T1000 (cell line): ENCODE data around the gene RIGI.
A peak's percentile ranks its signal among the peaks of the same experiment; 100 is the strongest.
"Not testable (repeated sequence)": the region's sequence is repeated elsewhere in the genome, so short reads cannot be mapped to it uniquely, and the experiment has no call there.

Source experiments
- DNase-seq: peaks from one replicate; lab custom pipeline; 2025; ENCODE audit warnings: mixed read lengths; lab: John Stamatoyannopoulos, UW

The RIGI gene

GRCh38 chr9:32526041-32526706, at the start of gene RIGI:
Gene RIGI, minus strand, starts transcription at chr9:32526196. Its CDS starts 30 bp downstream, at chr9:32526166.
- peak; percentile 73 for DNase-seq

- no peak for DNase-seq
Observed at GRCh38 chr9:32574858-32575257, 48.9 kb upstream of the RIGI start.

- DNase-seq = no peak
Observed at GRCh38 chr9:32573821-32574220, 47.8 kb upstream of the RIGI start.

GRCh38 chr9:32572900-32573523, 47.0 kb upstream of the RIGI start, which contains the start of gene NDUFB6:
Gene NDUFB6, minus strand, starts transcription at chr9:32573159. Its CDS starts 99 bp downstream, at chr9:32573060.
- peak; percentile 43 for DNase-seq

DNA sequence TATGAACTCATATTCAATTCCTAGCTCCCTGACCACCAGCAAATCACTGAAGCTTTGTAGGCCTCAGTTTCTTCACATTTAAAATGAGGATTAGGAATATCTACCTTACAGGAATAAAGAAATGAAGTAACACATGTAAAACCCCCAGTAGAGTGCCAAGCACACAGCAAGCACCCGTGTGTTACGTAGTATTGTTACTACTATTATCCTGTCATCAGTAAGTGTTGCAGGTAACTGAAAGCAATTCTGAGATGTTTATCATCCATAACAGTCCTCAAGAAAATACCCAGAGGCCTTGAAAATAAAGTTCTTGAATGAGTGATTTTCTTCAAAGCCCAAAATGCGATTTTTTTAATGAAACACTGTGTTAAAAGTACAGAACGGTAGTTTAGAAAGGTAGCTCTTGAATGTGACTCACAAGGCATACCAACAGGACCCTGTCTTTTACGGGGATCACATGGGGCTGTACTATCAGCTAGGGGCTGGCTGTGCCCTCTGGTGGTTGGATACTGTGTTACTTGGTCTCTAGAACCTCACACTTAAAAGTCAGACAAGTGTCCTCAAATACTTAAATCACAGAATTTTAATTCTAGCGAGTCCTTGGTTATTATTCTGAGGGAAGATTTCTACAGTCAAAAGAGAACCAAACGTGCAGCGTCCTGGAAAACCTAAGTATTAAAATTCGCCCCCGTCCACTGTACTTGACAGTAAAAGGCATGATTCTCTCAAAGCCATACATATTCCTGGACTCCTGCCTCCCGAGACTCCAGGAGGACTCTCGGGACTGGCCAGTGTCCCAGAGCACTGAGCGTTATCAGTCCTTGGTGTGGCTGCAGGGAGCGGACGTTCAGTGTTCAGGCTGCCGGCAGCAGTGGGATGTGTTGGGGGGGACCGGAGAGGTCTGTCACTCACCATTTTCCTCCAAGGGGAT, 46.2 kb upstream of the RIGI start:
- no peak for DNase-seq

DNA sequence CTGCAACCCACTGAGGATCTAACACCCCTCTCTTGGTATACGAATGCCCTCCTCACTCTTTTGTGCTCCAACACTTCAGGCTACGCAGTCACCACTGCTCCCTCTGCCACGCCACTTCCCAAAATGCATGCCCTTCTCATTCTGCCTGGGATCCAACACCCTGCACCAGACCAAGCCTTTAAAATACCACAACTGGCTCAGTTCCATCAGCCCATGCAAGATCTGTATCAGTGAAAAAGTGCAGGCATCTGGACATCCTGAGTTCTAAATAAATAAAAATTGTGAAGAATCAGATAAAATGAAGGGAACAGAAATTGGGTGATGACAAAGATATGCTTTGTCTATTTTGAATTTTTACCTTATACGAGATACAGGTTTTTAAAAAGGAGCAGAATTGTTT, 44.3 kb upstream of the RIGI start:
- no peak for DNase-seq

- no peak for DNase-seq
Observed at GRCh38 chr9:32566770-32567169, 40.8 kb upstream of the RIGI start.

DNA sequence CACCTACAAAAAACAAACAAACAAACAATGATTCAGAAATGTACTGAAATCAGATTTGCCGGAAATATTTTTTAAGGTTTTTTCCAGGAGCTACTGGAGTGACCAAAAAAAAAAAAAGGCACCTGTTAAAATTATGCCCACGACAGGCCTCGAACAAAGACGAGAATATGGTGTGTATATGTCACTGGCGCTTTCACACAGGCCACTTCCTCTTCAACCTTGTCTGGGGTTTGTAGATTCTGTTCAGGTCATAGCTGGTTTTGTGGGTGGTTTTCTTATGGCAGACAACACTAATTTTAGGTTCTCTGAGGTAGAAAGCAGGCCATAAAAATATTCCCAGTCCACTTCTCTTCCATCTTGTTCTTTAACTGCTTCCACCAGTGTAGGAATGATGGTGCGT, 40.0 kb upstream of the RIGI start:
- no peak for DNase-seq

DNA sequence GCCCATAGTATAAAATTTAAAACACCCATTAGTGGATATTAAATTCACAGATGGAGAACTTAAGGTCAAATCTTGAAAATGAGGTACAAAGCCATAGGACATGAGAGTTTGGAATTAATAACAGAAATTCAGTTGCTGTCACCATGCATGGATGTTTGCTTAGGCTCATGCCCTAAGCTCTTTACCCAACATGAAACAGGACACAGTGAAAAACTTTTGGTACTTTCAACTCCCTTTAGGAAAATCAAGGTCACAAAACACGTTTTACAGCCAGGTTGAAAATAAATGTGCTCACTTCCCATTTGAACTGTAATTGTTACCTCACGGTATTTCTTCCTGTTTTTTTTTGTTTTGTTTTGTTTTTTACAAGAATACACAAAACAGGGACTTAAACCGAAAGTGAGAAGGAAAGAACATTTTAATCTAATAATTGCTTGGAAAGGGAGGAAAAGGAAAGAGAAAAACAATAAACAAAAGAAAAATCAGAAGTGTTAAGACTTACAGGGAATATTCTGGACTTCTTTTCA, 32.5 kb upstream of the RIGI start:
- DNase-seq = no peak

GRCh38 chr9:32554591-32554990, 28.6 kb upstream of the RIGI start:
- DNase-seq = no peak

DNA sequence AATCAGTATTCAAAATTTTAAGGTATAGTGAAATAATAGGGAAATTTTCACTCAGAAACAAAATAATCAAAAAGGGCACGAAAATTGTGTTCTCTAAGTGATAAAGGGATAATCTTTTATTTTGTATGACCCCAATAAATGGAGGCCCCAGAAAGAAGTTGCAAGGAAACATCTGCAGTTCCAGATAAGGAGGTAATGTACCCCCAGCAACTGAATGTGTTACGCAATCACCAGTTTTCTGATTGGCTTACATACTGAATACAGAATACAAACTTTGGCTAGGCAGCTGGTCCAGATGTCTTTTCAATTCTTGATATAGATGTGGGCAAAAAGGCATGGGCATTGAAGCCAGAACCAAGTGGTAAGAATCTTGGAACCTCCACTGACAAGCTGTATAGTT, 28.1 kb upstream of the RIGI start:
- DNase-seq = no peak

DNA sequence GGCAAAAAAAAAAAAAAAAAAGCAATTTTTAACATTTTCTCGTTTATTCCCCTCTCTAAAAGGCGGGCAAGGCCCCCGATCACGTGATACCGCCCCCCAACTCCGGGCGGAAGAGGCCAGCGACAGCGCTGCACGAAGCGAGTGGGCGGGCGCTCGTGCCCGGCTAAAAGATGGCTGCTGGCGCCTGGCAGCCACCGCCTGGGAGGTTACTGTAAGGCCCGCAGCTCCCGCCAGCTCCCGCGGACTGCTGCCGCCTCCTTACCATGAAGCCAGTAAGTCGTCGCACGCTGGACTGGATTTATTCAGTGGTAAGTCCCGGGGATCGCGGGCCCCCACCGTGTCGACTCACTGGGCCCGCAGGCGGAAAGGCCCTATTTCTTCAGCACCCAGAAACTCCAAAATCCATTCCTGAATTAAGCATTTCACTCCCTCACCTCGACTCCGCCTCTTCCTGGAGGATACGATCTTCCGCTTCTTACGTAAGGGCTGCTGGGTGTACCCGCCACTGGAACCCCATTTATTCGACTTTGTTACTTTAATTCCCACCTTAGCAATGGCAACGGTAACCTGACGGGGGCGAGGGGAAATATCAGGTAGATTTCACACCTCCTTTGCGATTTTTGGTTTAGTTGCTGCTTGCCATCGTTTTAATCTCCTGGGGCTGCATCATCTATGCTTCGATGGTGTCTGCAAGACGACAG, 26.3 kb upstream of the RIGI start, which contains the start of the genes SMIM27 and TOPORS:
Gene SMIM27, plus strand, starts transcription at position 156 of the 701 bp plus-strand sequence. Its CDS starts 108 bp downstream, at position 264.
Gene TOPORS, minus strand, starts transcription at position 415 of the 701 bp plus-strand sequence. Its CDS starts 150 bp downstream, at position 265.
- peak; percentile 57 for DNase-seq

- DNase-seq = no peak
Observed at GRCh38 chr9:32551276-32552051, 25.5 kb upstream of the RIGI start.

DNA sequence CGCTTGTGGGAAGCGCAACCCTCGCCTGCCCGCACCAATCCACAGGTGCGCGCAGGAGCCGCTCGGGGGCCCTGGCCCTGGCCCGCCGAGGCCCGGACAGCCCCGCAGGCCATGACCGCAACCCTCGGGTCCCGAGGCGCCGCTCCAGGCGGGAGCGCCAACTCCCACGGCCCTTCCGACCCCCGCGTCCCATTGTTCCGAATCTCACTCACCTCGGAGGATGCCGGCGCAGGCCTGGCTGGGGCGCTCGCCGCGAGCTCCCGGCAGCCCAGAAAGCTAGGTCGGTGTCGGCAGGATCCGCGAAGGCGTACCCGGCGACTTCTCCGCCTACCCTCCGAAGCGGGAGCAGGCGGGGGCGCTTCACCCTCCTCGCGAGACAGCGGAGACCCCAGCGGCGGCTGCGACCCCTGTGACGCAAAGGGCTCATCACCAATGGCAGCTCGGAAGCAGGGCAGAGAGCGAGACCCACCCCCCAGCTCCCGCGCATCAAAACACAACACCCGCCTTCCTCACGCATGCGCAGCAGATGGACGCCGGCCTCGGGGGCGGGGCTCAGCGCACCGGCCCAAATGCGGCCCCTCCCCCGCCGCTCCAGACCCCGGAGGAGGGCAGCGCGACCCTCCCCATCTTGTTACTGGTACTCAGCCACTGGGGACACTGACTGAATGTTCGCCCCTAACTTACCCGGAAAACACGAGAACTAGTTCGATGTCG, 24.7 kb upstream of the RIGI start:
- peak; percentile 68 for DNase-seq

DNA sequence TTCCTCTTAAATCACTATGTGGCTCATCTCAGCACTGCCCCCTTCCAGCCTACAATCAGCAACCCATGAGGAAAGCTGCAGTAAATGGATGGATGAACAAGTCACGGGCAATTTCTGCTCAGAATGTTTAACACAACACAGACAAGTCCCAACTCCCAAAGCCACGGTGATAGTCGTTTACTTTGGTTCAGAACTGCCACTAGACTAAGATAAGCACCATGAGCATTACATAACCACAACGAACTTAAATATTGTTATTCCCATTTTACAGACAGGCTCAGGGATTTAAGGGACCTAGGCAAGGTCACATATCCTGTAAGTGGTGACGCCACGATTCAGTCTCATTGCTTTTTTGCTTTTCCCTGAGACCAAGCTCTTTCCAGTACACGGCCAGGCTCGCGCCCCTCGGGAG, 24.2 kb upstream of the RIGI start:
- no peak for DNase-seq

DNA sequence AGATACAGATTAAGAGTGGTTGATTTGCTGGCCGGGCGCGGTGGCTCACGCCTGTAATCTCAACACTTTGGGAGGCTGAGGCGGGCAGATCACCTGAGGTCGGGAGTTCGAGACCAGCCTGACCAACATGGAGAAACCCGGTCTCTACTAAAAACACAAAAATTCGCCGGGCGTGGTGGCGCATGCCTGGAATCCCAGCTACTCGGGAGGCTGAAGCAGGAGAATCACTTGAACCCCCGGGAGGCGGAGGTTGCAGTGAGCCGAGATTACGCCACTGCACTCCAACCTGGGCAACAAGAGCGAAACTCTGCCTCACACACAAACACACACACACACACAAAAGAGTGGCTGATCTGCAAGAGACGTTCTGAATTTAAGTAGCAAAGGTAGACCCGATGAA, 22.2 kb upstream of the RIGI start:
- DNase-seq = not testable (repeated sequence)

DNA sequence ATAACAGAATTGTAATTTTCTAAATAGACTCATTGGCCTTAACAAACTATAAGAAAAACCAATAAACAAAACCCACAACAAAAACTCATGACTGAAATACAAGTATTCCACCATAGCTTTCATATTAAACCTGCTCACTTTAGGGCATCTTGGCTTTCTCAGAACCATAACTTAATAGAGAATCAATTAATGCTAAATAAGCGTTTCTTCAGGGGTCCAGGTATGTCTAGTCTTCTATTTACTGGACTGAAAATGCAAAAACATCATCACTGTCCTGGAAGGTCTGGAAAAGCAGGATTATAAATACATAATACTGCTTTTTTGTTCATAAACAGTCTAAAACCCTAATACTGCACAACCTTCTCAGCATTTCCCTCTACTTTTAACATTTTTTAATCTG, 19.9 kb upstream of the RIGI start:
- DNase-seq = no peak

DNA sequence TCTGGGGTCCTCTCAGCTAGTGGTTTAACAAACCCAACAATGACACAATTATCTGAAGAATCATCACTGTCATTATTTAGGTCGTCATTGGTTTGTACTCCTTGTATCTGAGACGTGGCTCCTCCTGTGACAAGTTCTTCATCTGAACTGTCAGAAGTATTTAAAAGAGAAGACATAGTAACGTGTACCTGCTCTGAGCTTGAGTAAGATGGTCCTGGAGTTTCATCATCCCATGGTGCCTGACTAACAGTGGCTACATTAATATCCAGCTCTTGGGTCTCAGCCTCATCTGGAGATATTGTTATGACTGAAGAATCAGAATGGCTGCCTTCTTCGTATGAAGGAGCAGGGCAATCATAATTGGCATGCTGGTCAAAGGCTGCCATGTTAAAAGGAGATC, 17.1 kb upstream of the RIGI start:
- no peak for DNase-seq

DNA sequence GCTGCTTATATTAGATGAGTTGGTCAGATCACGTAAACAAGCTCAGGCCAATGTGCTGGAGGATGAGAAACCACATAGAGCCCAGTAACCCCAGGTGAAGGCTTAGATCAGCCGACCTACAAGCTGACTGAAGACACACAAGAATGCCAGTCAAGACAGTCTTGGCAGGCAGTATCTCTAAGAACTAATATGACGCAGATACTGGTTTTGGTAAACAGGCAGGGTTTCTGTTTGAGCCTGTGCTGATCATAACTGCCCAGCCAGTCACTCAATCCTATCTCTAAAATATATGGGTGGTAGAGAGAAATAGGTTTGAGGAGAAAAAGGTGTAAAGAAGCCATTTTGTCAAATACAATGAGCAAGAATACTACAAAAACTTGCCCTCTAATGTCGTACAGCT, 7.8 kb upstream of the RIGI start:
- DNase-seq = no peak

DNA sequence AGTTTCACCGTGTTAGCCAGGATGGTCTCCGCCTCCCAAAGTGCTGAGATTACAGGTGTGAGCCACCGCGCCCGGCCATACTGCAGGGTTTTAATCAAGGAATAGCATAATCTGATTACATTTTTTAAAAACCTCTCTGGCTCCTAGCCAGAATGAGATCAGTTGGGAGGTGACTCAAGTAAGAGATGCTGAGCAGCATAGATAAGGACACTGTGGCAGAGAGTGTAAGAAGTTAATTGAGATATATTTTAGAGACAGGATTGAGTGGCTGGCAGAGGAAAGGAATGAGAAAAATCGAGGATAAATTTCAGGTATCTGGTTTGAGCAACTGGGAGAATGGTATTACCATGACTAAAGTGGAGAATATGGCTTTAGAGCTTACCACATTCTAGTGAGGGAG, 7.3 kb upstream of the RIGI start:
- DNase-seq = no peak
